Suprapubic skin (tissue), 3 donors: ENCODE measurements around the gene ZC3HAV1.

ENCODE experiments used
- CTCF ChIP-seq, 2 donors: fragments of 200-600 bp in 1 of 2; fragments of 450-650 bp in 1 of 2; sonication (generic) in 1 of 2; IDR thresholded peaks; one replicate each; pipeline ENCODE4 v1.5.1; 2016 to 2019; ENCODE audit warnings: antibody characterized with exemption in 2 of 2, mild to moderate bottlenecking in 1 of 2, moderate library complexity in 1 of 2
- POLR2A ChIP-seq, 2 donors: fragments of 450-650 bp; IDR thresholded peaks; one replicate each; pipeline ENCODE4 v1.6.1; 2017; ENCODE audit warnings: antibody characterized with exemption in 2 of 2, mild to moderate bottlenecking in 2 of 2, moderate library complexity in 2 of 2

- no peak for TF ChIP-seq CTCF (IDR thresholded peaks at IDR 0.05)
- TF ChIP-seq POLR2A (IDR thresholded peaks at IDR 0.05): no peak
Observed at GRCh38 chr7:139086454-139086853, 23.1 kb downstream of the ZC3HAV1 start.
